AG09309 (cell line): ENCODE data around the gene CFAP97.

Source experiments
- DNase-seq: peaks from one replicate; pipeline ENCODE4 v3.0.0-alpha.2; 2010; ENCODE audit warnings: low read depth
- H3K4me3 ChIP-seq: 2 replicates; pipeline ENCODE4 v1.5.1; 2011; ENCODE audit warnings: mild to moderate bottlenecking, low read depth, low read length, moderate library complexity; ENCODE audit not compliant: control insufficient read depth
- CTCF ChIP-seq: IDR thresholded peaks from 2 replicates; pipeline ENCODE4 v1.5.1; 2011; ENCODE audit warnings: mild to moderate bottlenecking, low read depth, low read length, inconsistent platforms; ENCODE audit not compliant: insufficient read depth, control insufficient read depth; ENCODE audit errors: missing control alignments

Gene CFAP97

GRCh38 chr4:185144601-185145240 lies 59.1 kb downstream of the CFAP97 start:
- TF ChIP-seq CTCF: no peak
- no peak for DNase-seq
- no peak overlapping the region for H3K4me3 ChIP-seq

GRCh38 chr4:185143601-185143969 lies 60.2 kb downstream of the CFAP97 start:
- no peak for TF ChIP-seq CTCF

GRCh38 chr4:185142912-185143600 lies 60.7 kb downstream of the CFAP97 start, which contains the start of gene SLC25A4:
Gene SLC25A4, plus strand, starts transcription at chr4:185143266. Its CDS starts 107 bp downstream, at chr4:185143373.
- peak; percentile 7 for DNase-seq
- H3K4me3 ChIP-seq: peak within 1 kb of the TSS; percentile 68
- peak; percentile 19 for TF ChIP-seq CTCF

More at GRCh38 chr4:185143601-185143969, 60.2 kb downstream of the CFAP97 start:
- peak overlapping the region; percentile 68 for H3K4me3 ChIP-seq
- DNase-seq: no peak

- H3K4me3 ChIP-seq: peak overlapping the region; percentile 68
- no peak for TF ChIP-seq CTCF
- no peak for DNase-seq
These were observed 61.3 kb downstream of the CFAP97 start for GRCh38 chr4:185142564-185142911.

GRCh38 chr4:185141777-185142176 lies 62.0 kb downstream of the CFAP97 start:
- DNase-seq: no peak
- no peak overlapping the region for H3K4me3 ChIP-seq
- no peak for TF ChIP-seq CTCF

- no peak for TF ChIP-seq CTCF
- no peak for DNase-seq
- H3K4me3 ChIP-seq: no peak overlapping the region
These were observed 64.1 kb downstream of the CFAP97 start for GRCh38 chr4:185139736-185140135.
